Hepatocyte (in vitro differentiated cells): ENCODE measurements around the gene SLC22A23. TPM values are rescaled to one million over a fixed set of nuclear protein-coding genes. Genes with fewer than 3 reads are reported as not detected.

Source experiments
- DNase-seq: peaks from one replicate; pipeline ENCODE4 v3.0.0-alpha.2; 2016; ENCODE audit warnings: low spot score
- H2AFZ ChIP-seq: fragments of 200-600 bp; sonication (generic); 2 replicates; pipeline ENCODE4 v1.6.0; 2016; ENCODE audit warnings: antibody characterized with exemption, mild to moderate bottlenecking
- H3K27ac ChIP-seq: fragments of 200-600 bp; sonication (generic); 2 replicates; pipeline ENCODE4 v1.5.1; 2016; ENCODE audit warnings: mild to moderate bottlenecking
- H3K27me3 ChIP-seq: fragments of 200-600 bp; sonication (generic); 2 replicates; pipeline ENCODE4 v1.6.1; 2016
- H3K36me3 ChIP-seq: fragments of 200-600 bp; sonication (generic); replicated peaks from 2 replicates; pipeline ENCODE4 v1.5.1; 2016; ENCODE audit warnings: low read depth; ENCODE audit not compliant: insufficient read depth
- H3K4me1 ChIP-seq: fragments of 200-600 bp; sonication (generic); 2 replicates; pipeline ENCODE4 v1.5.1; 2016; ENCODE audit warnings: mild to moderate bottlenecking, moderate library complexity; ENCODE audit not compliant: insufficient read depth
- H3K4me2 ChIP-seq: fragments of 200-600 bp; sonication (generic); 2 replicates; pipeline ENCODE4 v1.6.0; 2016
- H3K4me3 ChIP-seq: fragments of 200-600 bp; sonication (generic); 2 replicates; pipeline ENCODE4 v1.5.1; 2016; ENCODE audit warnings: mild to moderate bottlenecking
- H3K79me2 ChIP-seq: fragments of 200-600 bp; sonication (generic); 2 replicates; pipeline ENCODE4 v1.6.0; 2017; ENCODE audit warnings: mild to moderate bottlenecking
- H3K9me2 ChIP-seq: fragments of 200-600 bp; sonication (generic); replicated peaks from 2 replicates; pipeline ENCODE4 v1.6.0; 2017; ENCODE audit warnings: mild to moderate bottlenecking; ENCODE audit not compliant: insufficient read depth
- H3K9me3 ChIP-seq: fragments of 200-600 bp; sonication (generic); 2 replicates; pipeline ENCODE4 v1.5.1; 2016; ENCODE audit warnings: low read depth, mild to moderate bottlenecking
- H4K20me1 ChIP-seq: fragments of 200-600 bp; sonication (generic); 2 replicates; pipeline ENCODE4 v1.6.0; 2016; ENCODE audit warnings: mild to moderate bottlenecking; ENCODE audit not compliant: insufficient read depth, poor library complexity, severe bottlenecking
- CTCF ChIP-seq: fragments of 200-600 bp; sonication (generic); IDR thresholded peaks from 2 replicates; pipeline ENCODE4 v1.5.1; 2016; ENCODE audit warnings: antibody characterized with exemption, mild to moderate bottlenecking; ENCODE audit not compliant: poor library complexity
- EZH2 ChIP-seq: fragments of 200-600 bp; sonication (generic); IDR thresholded peaks from 2 replicates; pipeline ENCODE4 v1.6.1; 2016; ENCODE audit warnings: antibody characterized with exemption, mild to moderate bottlenecking, borderline replicate concordance
- EZH2phosphoT487 ChIP-seq: fragments of 200-600 bp; sonication (generic); IDR thresholded peaks from one replicate; pipeline ENCODE4 v1.6.1; 2018; ENCODE audit warnings: antibody characterized with exemption, mild to moderate bottlenecking, low read depth, moderate library complexity; ENCODE audit not compliant: unreplicated experiment, severe bottlenecking
- WGBS: methylation state at CpG from one replicate; pipeline ENCODE4 v1.1.6; 2016; ENCODE audit warnings: low lambda C conversion rate; ENCODE audit errors: missing lambda C conversion rate; 5-methylcytosine and 5-hydroxymethylcytosine counted together
- polyA plus RNA-seq: library from polyadenylated mRNA; unstranded; fragments of >200 nt; fragmentation: Nextera tagmentation; extraction: Ambion mirVana; gene quantifications from 2 replicates; pipeline ENCODE4 v1.2.1, GENCODE V29; 2016
- total RNA-seq: library from RNA; depleted of rRNA; stranded (reverse); fragments of >200 nt; gene quantifications from 2 replicates; pipeline ENCODE4 v1.2.3, GENCODE V29; 2014

SLC22A23 gene
- total and polyA plus RNA-seq, 2 experiments from 2014 or later, result 14.3 to 14.8 TPM

- 83% methylated on average over 7 of the region's 7 CpGs for WGBS
- no peak overlapping the region for H3K4me3 ChIP-seq
Measured at GRCh38 chr6:3408665-3409064, 48.2 kb downstream of the SLC22A23 start.

GRCh38 chr6:3407840-3408239 is 49.0 kb downstream of the SLC22A23 start:
- Histone ChIP-seq H3K9me2 (no peaks in the 10 kb centered on the region), H3K9me3 (no peaks in the 10 kb centered on the region), H3K27me3 (no peaks in the 10 kb centered on the region), H3K4me3 (no peak overlapping the region), H3K36me3 (no peaks in the 10 kb centered on the region), H3K4me2 (no peak overlapping the region), H3K4me1 (peaks cover 60% of the 10 kb centered on the region), H3K27ac (peak overlapping the region; percentile 65), H4K20me1 (no peaks in the 10 kb centered on the region), H2AFZ (no peak overlapping the region), H3K79me2 (peaks cover 36% of the 10 kb centered on the region)
- no peak for TF ChIP-seq EZH2phosphoT487
- TF ChIP-seq EZH2, result no peak
- no peak for TF ChIP-seq CTCF
- no peak for DNase-seq

More at GRCh38 chr6:3408665-3409064, 48.2 kb downstream of the SLC22A23 start:
- H2AFZ ChIP-seq, result no peak overlapping the region
- H3K79me2 ChIP-seq, result peaks cover 40% of the 10 kb centered on the region
- no peaks in the 10 kb centered on the region for H3K36me3 ChIP-seq
- H4K20me1 ChIP-seq, result no peaks in the 10 kb centered on the region
- peak overlapping the region; percentile 86 for H3K27ac ChIP-seq
- H3K27me3 ChIP-seq, result no peaks in the 10 kb centered on the region
- peaks cover 55% of the 10 kb centered on the region for H3K4me1 ChIP-seq
- TF ChIP-seq EZH2phosphoT487 (no peak), EZH2 (no peak), CTCF (no peak)
- H3K9me2 ChIP-seq, result no peaks in the 10 kb centered on the region
- H3K4me2 ChIP-seq, result no peak overlapping the region
- DNase-seq, result no peak
- no peaks in the 10 kb centered on the region for H3K9me3 ChIP-seq

GRCh38 chr6:3406891-3407809 is 49.7 kb downstream of the SLC22A23 start:
- 86% methylated on average over 3 of the region's 3 CpGs for WGBS
- Histone ChIP-seq H2AFZ (no peak overlapping the region), H3K9me2 (no peaks in the 10 kb centered on the region), H3K4me1 (peaks cover 66% of the 10 kb centered on the region), H3K36me3 (no peaks in the 10 kb centered on the region), H4K20me1 (no peaks in the 10 kb centered on the region), H3K9me3 (no peaks in the 10 kb centered on the region), H3K79me2 (peaks cover 36% of the 10 kb centered on the region), H3K4me2 (no peak overlapping the region), H3K27ac (peak overlapping the region; percentile 65), H3K27me3 (no peaks in the 10 kb centered on the region), H3K4me3 (no peak overlapping the region)
- TF ChIP-seq EZH2phosphoT487 (no peak), CTCF (no peak), EZH2 (no peak)
- no peak for DNase-seq
